ENCODE data around the gene PPARG. TPM values are rescaled to one million over a fixed set of nuclear protein-coding genes. Genes with fewer than 3 reads are reported as not detected.

PPARG gene
- total and polyA plus RNA-seq, 10 of the 15 experiments (the other 5 are each of a cell fraction or from before 2014, with no cell fraction given), result 0.06 to 0.86 (median 0.12) TPM; not detected in 5

GRCh38 chr3:12343047-12343501 lies 54.2 kb downstream of the PPARG start:
- POLR2A ChIA-PET, result no interaction called here
- Histone ChIP-seq H3K4me2 (ENCODE audit: control insufficient read depth, insufficient read depth) (no peak overlapping the region), H3K79me2 (ENCODE audit: control insufficient read depth, insufficient read depth, low read length) (no peaks in the 10 kb centered on the region), H3K9ac (ENCODE audit: control insufficient read depth, insufficient read depth, low read length) (no peak overlapping the region), H3K9me3 (replicated peaks; ENCODE audit: control insufficient read depth, insufficient read depth, low read length) (no peaks in the 10 kb centered on the region), H3K36me3 (ENCODE audit: control insufficient read depth in 2 of 2, insufficient read depth in 2 of 2, low read length in 1 of 2) (no peaks in the 10 kb centered on the region), H3K4me3 (no peak overlapping the region), H3K4me1 (ENCODE audit: control insufficient read depth, insufficient read depth, low read length) (no peaks in the 10 kb centered on the region), H4K20me1 (ENCODE audit: control insufficient read depth, insufficient read depth) (no peaks in the 10 kb centered on the region), H3K27ac (ENCODE audit: control insufficient read depth, insufficient read depth) (no peak overlapping the region), H3K27me3 (replicated peaks in 1 of 2; ENCODE audit: control insufficient read depth in 2 of 2, insufficient read depth in 2 of 2, low read length in 1 of 2) (no peaks in the 10 kb centered on the region; a peak in 1 of 4 replicates), H2AFZ (ENCODE audit: control insufficient read depth, low read depth, low read length) (no peak overlapping the region)
- BruUV-seq (replicated peaks), result no TSS peak
- WGBS (ENCODE audit: insufficient coverage, insufficient replicate concordance, low lambda C conversion rate, missing lambda C conversion rate), result 27% methylated on average over 3 of the region's 3 CpGs
- in situ Hi-C loops (cut with MboI), result no loop called here
- no peak for FAIRE-seq
- SMC1A ChIA-PET (ENCODE audit: uncharacterized antibody, unreplicated experiment), result no interaction called here
- CTCF ChIA-PET, result no interaction called here
- ATAC-seq, result no peak
- DNase-seq (ENCODE audit: low read depth, low spot score), result no peak
- intact Hi-C loops (cut with micrococcal nuclease; ENCODE audit: unreplicated experiment), result no loop called here
- RAD21 ChIA-PET (ENCODE audit: unreplicated experiment), result no interaction called here
- TF ChIP-seq IRF5 (IDR thresholded peaks at IDR 0.05; ENCODE audit: borderline replicate concordance) (no peak), MLLT1 (IDR thresholded peaks at IDR 0.05) (no peak), PAX5 (IDR thresholded peaks at IDR 0.05; ENCODE audit: borderline replicate concordance, low read depth, low read length) (no peak), SUZ12 (IDR thresholded peaks at IDR 0.05; ENCODE audit: unreplicated experiment) (no peak), IRF4 (IDR thresholded peaks at IDR 0.05; ENCODE audit: low read depth, low read length) (no peak), RB1 (IDR thresholded peaks at IDR 0.05; ENCODE audit: borderline replicate concordance) (no peak), JUND (IDR thresholded peaks at IDR 0.05; ENCODE audit: low read depth, low read length) (no peak), ASH2L (IDR thresholded peaks at IDR 0.05; ENCODE audit: borderline replicate concordance, low read depth) (no peak), DPF2 (IDR thresholded peaks at IDR 0.05) (no peak), MAX (IDR thresholded peaks at IDR 0.05; ENCODE audit: low read depth, low read length) (no peak), ZNF592 (IDR thresholded peaks at IDR 0.05) (no peak), CHD1 (IDR thresholded peaks at IDR 0.05; ENCODE audit: low read depth, low read length) (no peak), POU2F2 (IDR thresholded peaks at IDR 0.05; ENCODE audit: borderline replicate concordance, low read depth, low read length) (no peak), GABPA (IDR thresholded peaks at IDR 0.05; ENCODE audit: low read depth) (no peak), ZNF217 (IDR thresholded peaks at IDR 0.05) (no peak)
